Vein endothelial cell (primary cell): ENCODE data around the gene XKR8. TPM values are rescaled to one million over a fixed set of nuclear protein-coding genes. Genes with fewer than 3 reads are reported as not detected.

ENCODE experiments used
- total RNA-seq: library from RNA; depleted of rRNA; stranded (reverse); fragments of >200 nt; gene quantifications from 2 replicates; pipeline ENCODE4 v1.2.3, GENCODE V29; 2012

The XKR8 gene
- 10.8 and 11.4 TPM in 2 replicates for total RNA-seq

GRCh38 chr1:27959792-27960603, at the start of gene XKR8:
XKR8 (plus strand) TSS chr1:27959973; CDS start chr1:27960070, 97 bp downstream.

DNA sequence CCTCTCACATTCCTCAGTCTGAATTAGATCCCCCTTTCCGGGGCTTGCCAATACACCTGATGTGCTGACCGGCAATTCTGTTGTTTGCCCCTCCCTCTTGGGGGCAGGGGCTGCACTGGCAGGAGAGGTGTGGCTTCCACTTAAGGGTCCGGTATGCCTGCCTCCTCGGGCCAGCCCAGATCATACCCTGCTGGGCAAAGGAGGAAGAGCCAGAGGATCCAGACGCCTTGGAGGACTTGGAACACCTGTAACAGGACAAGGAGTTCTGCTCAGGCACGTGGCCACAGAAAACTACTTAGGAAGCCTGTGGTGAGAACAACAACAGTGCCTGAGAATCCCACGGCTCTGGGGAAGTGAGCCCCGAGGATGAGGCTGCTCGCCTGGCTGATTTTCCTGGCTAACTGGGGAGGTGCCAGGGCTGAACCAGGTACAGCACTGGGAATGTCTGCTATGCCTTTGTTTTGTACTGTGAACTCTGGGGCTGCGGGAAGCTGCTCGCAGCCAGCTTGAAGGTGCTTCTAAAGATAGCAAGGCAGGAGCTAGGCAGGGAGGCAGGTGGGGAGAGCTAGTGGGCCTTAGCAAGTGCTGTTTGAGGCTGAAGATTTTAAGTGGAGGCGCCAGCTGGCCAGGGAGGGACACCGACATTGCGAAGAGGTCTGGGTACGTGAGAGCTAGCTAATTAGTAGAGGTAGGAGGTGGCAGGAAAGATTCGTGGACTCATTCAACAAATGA, 24.8 kb upstream of the XKR8 start, which contains the start of gene SMPDL3B:
TSS of gene SMPDL3B (plus strand) at position 183 of the 732 bp plus-strand sequence. CDS start at position 367, 184 bp downstream.

Other genes with a start within 250 kb of the XKR8 start
- gene FAM76A, start 234.0 kb upstream of the XKR8 start, total RNA-seq, result 6.9 and 11.8 TPM in 2 replicates
- 109 and 125 TPM in 2 replicates for gene STX12, start 186.8 kb upstream of the XKR8 start, total RNA-seq
- gene PPP1R8, start 129.2 kb upstream of the XKR8 start, total RNA-seq, result 44.4 and 54.3 TPM in 2 replicates
- 9.8 and 12.2 TPM in 2 replicates for gene THEMIS2, start 87.4 kb upstream of the XKR8 start, total RNA-seq
- 34.6 and 36.3 TPM in 2 replicates for gene RPA2, start 45.4 kb upstream of the XKR8 start, total RNA-seq
- gene SMPDL3B, start 25.0 kb upstream of the XKR8 start, total RNA-seq, result 0.10 and 0.33 TPM in 2 replicates
- gene EYA3, start 128.6 kb downstream of the XKR8 start, total RNA-seq, result 17.6 and 28.7 TPM in 2 replicates
- gene PTAFR, start 216.7 kb downstream of the XKR8 start, total RNA-seq, result 0.29 TPM in 1 of 2 replicates, not detected in the other